ENCODE data around the gene C19orf38.

Gene C19orf38

DNA sequence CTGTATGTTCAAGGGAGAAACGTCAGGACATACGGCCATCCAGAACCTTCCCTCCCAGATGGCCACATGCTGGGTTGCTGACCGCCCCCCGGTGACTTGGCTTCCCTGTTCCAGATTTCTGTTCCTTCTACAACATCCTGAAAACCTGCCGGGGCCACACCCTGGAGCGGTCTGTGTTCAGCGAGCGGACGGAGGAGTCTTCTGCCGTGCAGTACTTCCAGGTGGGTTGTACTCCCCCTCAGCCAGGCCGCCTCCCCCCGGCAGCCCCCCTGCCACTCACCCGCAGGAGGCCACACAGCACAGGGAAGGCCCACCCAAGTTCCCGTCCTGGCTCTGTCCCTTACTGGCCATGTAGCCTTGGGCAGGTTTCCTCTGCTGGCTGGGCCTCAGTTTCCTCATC, 59.7 kb downstream of the C19orf38 start:
- WGBS (ENCODE audit: insufficient coverage): 95% methylated on average over 11 of the region's 14 CpGs
- no peak for DNase-seq
- Histone ChIP-seq H3K36me3 (ENCODE audit: control insufficient read depth in 4 of 4, insufficient read depth in 4 of 4, low read length in 3 of 4) (peaks cover 0 to 42% (median 28%) of the 10 kb centered on the region in 4 experiments), H3K4me3 (ENCODE audit: control insufficient read depth in 1 of 7, extremely low read depth in 1 of 7, insufficient read depth in 4 of 7, low read depth in 2 of 7, low read length in 6 of 7) (no peak overlapping the region), H3K9me3 (ENCODE audit: control extremely low read depth in 1 of 5, control insufficient read depth in 4 of 5, insufficient read depth in 2 of 5, low read depth in 1 of 5, low read length in 4 of 5) (peaks cover 0 to 3% (median 1%) of the 10 kb centered on the region in 5 experiments), H3K27ac (ENCODE audit: insufficient read depth in 1 of 2, low read depth in 1 of 2, low read length in 2 of 2, poor library complexity in 1 of 2, severe bottlenecking in 2 of 2) (no peak overlapping the region), H3K27me3 (replicated peaks in 2 of 5; ENCODE audit: control insufficient read depth in 4 of 5, insufficient read depth in 5 of 5, low read length in 4 of 5) (no peaks in the 10 kb centered on the region), H3K4me1 (ENCODE audit: control extremely low read depth in 1 of 4, control insufficient read depth in 4 of 4, insufficient read depth in 4 of 4, low read length in 3 of 4) (no peaks in the 10 kb centered on the region)
- POLR2A ChIA-PET: no interaction called here
- CTCF ChIA-PET: no interaction called here

DNA sequence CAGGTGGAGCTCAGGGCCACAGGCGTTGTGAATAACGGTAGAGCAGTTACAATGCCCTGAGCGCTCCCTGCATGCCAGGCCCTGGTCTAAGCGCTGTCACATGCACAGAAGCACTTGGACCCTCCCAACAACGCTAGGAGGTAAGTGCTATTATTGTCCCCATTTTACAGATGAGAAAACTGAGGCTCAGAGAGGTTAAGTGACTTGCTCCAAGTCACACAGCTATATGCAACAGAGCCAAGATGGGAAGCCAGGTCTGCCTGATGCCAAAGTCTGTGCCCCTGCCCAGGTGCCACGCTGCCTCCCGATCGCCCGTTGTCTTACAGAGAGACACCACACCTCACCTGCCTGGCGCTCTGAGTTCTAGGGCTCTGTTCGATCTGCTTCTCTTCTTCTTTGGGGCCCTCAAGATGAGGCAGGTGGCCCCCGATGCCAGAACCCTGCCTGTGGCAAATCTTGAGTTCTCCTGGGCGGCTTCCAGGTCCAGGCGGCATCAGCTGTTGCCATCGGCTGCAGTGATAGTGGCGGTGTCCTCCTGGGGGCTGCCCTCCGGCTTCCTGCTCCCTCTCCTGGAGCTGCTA, 60.3 kb downstream of the C19orf38 start:
- POLR2A ChIA-PET: no interaction called here
- Histone ChIP-seq H3K36me3 (ENCODE audit: control insufficient read depth in 4 of 4, insufficient read depth in 4 of 4, low read length in 3 of 4) (peaks cover 0 to 43% (median 28%) of the 10 kb centered on the region in 4 experiments), H3K4me1 (ENCODE audit: control extremely low read depth in 1 of 4, control insufficient read depth in 4 of 4, insufficient read depth in 4 of 4, low read length in 3 of 4) (no peaks in the 10 kb centered on the region), H3K27me3 (replicated peaks in 2 of 5; ENCODE audit: control insufficient read depth in 4 of 5, insufficient read depth in 5 of 5, low read length in 4 of 5) (no peaks in the 10 kb centered on the region), H3K9me3 (ENCODE audit: control extremely low read depth in 1 of 5, control insufficient read depth in 4 of 5, insufficient read depth in 2 of 5, low read depth in 1 of 5, low read length in 4 of 5) (no peaks in the 10 kb centered on the region), H3K4me3 (ENCODE audit: control insufficient read depth in 1 of 7, extremely low read depth in 1 of 7, insufficient read depth in 4 of 7, low read depth in 2 of 7, low read length in 6 of 7) (no peak overlapping the region), H3K27ac (ENCODE audit: insufficient read depth in 1 of 2, low read depth in 1 of 2, low read length in 2 of 2, poor library complexity in 1 of 2, severe bottlenecking in 2 of 2) (no peak overlapping the region)
- CTCF ChIA-PET: no interaction called here
- DNase-seq: no peak
- WGBS (ENCODE audit: insufficient coverage): 99% methylated on average over 17 of the region's 17 CpGs

DNA sequence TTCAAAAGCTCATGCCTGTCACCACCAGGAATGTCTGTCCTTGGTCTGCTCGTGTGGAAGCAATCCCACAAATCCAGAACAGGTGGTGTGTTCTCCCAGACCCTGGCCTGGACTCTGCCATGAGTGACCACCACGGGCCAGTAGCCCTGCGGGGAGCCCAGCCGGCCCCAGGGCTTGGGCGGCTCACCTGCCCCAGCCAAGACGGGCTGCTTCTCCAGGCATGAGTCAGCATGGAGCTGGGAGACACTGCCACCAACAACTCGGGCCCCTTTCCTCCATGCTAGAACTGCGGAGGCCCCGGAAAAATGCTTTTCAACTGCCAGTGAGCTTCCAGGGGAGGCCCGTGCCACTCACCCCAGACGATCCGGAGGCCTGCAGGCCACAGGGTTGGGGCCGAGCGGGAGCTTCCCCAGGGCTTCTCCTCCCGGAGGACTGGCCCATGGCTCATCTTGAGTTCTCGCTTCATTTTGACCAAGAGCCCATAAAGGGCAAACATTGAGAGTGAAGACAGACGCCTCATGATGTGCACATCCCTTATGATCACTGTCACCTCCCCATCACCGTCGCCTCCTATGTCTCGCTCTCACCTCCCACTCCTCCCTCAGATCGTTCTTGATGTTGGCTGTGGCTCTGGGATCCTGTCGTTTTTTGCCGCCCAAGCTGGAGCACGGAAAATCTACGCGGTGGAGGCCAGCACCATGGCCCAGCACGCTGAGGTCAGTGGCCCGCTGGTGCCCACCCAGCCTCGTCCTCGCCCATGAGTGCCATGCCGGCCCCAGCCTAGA, 63.6 kb downstream of the C19orf38 start:
- Histone ChIP-seq H3K9me3 (ENCODE audit: control extremely low read depth in 1 of 5, control insufficient read depth in 4 of 5, insufficient read depth in 2 of 5, low read depth in 1 of 5, low read length in 4 of 5) (no peaks in the 10 kb centered on the region), H3K4me1 (ENCODE audit: control extremely low read depth in 1 of 4, control insufficient read depth in 4 of 4, insufficient read depth in 4 of 4, low read length in 3 of 4) (no peaks in the 10 kb centered on the region), H3K27ac (ENCODE audit: insufficient read depth in 1 of 2, low read depth in 1 of 2, low read length in 2 of 2, poor library complexity in 1 of 2, severe bottlenecking in 2 of 2) (no peak overlapping the region), H3K27me3 (replicated peaks in 2 of 5; ENCODE audit: control insufficient read depth in 4 of 5, insufficient read depth in 5 of 5, low read length in 4 of 5) (no peaks in the 10 kb centered on the region), H3K36me3 (ENCODE audit: control insufficient read depth in 4 of 4, insufficient read depth in 4 of 4, low read length in 3 of 4) (peaks cover 7 to 70% (median 42%) of the 10 kb centered on the region in 4 experiments), H3K4me3 (ENCODE audit: control insufficient read depth in 1 of 7, extremely low read depth in 1 of 7, insufficient read depth in 4 of 7, low read depth in 2 of 7, low read length in 6 of 7) (no peak overlapping the region)
- DNase-seq: no peak
- CTCF ChIA-PET: interaction anchor here (1.0 kb wide), 1 partner anchor 30 kb away, joined by 3 read pairs; no protein-coding TSS in a partner anchor
- 99% methylated on average over 30 of the region's 31 CpGs for WGBS (ENCODE audit: insufficient coverage)
- POLR2A ChIA-PET: no interaction called here

DNA sequence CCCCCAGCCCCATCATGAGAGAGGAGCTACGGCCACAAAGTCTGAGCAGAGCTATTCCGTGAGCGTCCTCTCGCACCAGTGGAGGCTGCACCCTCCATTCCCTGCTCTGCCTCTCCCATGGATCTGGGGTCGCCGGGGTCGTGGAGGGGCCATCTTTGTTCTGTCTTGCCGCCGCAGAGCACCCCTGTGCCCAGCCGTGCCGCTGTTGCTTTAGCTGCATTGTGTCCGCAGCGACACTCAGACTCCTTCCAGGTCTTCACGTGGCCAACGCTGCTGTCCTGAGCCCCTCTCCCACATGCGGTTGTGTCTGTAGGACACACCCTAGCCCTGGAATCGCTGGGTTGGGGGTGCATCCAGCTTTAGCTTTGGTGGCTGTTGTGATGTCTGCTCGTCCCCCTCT, 64.4 kb downstream of the C19orf38 start:
- Histone ChIP-seq H3K36me3 (ENCODE audit: control insufficient read depth in 4 of 4, insufficient read depth in 4 of 4, low read length in 3 of 4) (peaks cover 8 to 69% (median 39%) of the 10 kb centered on the region in 4 experiments), H3K4me3 (ENCODE audit: control insufficient read depth in 1 of 7, extremely low read depth in 1 of 7, insufficient read depth in 4 of 7, low read depth in 2 of 7, low read length in 6 of 7) (no peak overlapping the region), H3K27me3 (replicated peaks in 2 of 5; ENCODE audit: control insufficient read depth in 4 of 5, insufficient read depth in 5 of 5, low read length in 4 of 5) (no peaks in the 10 kb centered on the region), H3K4me1 (ENCODE audit: control extremely low read depth in 1 of 4, control insufficient read depth in 4 of 4, insufficient read depth in 4 of 4, low read length in 3 of 4) (no peaks in the 10 kb centered on the region), H3K9me3 (ENCODE audit: control extremely low read depth in 1 of 5, control insufficient read depth in 4 of 5, insufficient read depth in 2 of 5, low read depth in 1 of 5, low read length in 4 of 5) (no peaks in the 10 kb centered on the region), H3K27ac (ENCODE audit: insufficient read depth in 1 of 2, low read depth in 1 of 2, low read length in 2 of 2, poor library complexity in 1 of 2, severe bottlenecking in 2 of 2) (no peak overlapping the region)
- CTCF ChIA-PET: interaction anchor here (0.9 to 1.4 kb wide), 3 partner anchors 12 to 29 kb away, joined by 3 to 5 read pairs (median 3); no protein-coding TSS in a partner anchor
- no peak for DNase-seq
- WGBS (ENCODE audit: insufficient coverage): 97% methylated on average over 18 of the region's 18 CpGs
- POLR2A ChIA-PET: no interaction called here

- Histone ChIP-seq H3K27me3 (replicated peaks in 2 of 5; ENCODE audit: control insufficient read depth in 4 of 5, insufficient read depth in 5 of 5, low read length in 4 of 5) (no peaks in the 10 kb centered on the region), H3K9me3 (ENCODE audit: control extremely low read depth in 1 of 5, control insufficient read depth in 4 of 5, insufficient read depth in 2 of 5, low read depth in 1 of 5, low read length in 4 of 5) (no peaks in the 10 kb centered on the region), H3K4me1 (ENCODE audit: control extremely low read depth in 1 of 4, control insufficient read depth in 4 of 4, insufficient read depth in 4 of 4, low read length in 3 of 4) (no peaks in the 10 kb centered on the region), H3K36me3 (ENCODE audit: control insufficient read depth in 4 of 4, insufficient read depth in 4 of 4, low read length in 3 of 4) (peaks cover 8 to 61% (median 34%) of the 10 kb centered on the region in 4 experiments), H3K4me3 (ENCODE audit: control insufficient read depth in 1 of 7, extremely low read depth in 1 of 7, insufficient read depth in 4 of 7, low read depth in 2 of 7, low read length in 6 of 7) (no peak overlapping the region), H3K27ac (ENCODE audit: insufficient read depth in 1 of 2, low read depth in 1 of 2, low read length in 2 of 2, poor library complexity in 1 of 2, severe bottlenecking in 2 of 2) (no peak overlapping the region)
- no peak for DNase-seq
- WGBS (ENCODE audit: insufficient coverage): 96% methylated on average over 24 of the region's 24 CpGs
- POLR2A ChIA-PET: interaction anchor here (1.1 kb wide), 1 partner anchor 78 kb away, joined by 3 read pairs; the partner anchor contains the start of gene TMED1
- CTCF ChIA-PET: interaction anchor here (1.4 kb wide), 1 partner anchor 14 kb away, joined by 5 read pairs; no protein-coding TSS in a partner anchor
Measured at GRCh38 chr19:10913716-10914340, 65.6 kb downstream of the C19orf38 start.

GRCh38 chr19:10915130-10916091, 67.2 kb downstream of the C19orf38 start:
- Histone ChIP-seq H3K4me3 (ENCODE audit: control insufficient read depth in 1 of 7, extremely low read depth in 1 of 7, insufficient read depth in 4 of 7, low read depth in 2 of 7, low read length in 6 of 7) (no peak overlapping the region), H3K9me3 (ENCODE audit: control extremely low read depth in 1 of 5, control insufficient read depth in 4 of 5, insufficient read depth in 2 of 5, low read depth in 1 of 5, low read length in 4 of 5) (no peaks in the 10 kb centered on the region), H3K36me3 (ENCODE audit: control insufficient read depth in 4 of 4, insufficient read depth in 4 of 4, low read length in 3 of 4) (peaks cover 8 to 67% (median 39%) of the 10 kb centered on the region in 4 experiments), H3K27me3 (replicated peaks in 2 of 5; ENCODE audit: control insufficient read depth in 4 of 5, insufficient read depth in 5 of 5, low read length in 4 of 5) (no peaks in the 10 kb centered on the region), H3K4me1 (ENCODE audit: control extremely low read depth in 1 of 4, control insufficient read depth in 4 of 4, insufficient read depth in 4 of 4, low read length in 3 of 4) (no peaks in the 10 kb centered on the region), H3K27ac (ENCODE audit: insufficient read depth in 1 of 2, low read depth in 1 of 2, low read length in 2 of 2, poor library complexity in 1 of 2, severe bottlenecking in 2 of 2) (no peak overlapping the region)
- 95% methylated on average over 16 of the region's 19 CpGs for WGBS (ENCODE audit: insufficient coverage)
- ChIA-PET POLR2A (interaction anchor here (1.1 kb wide), 1 partner anchor 80 kb away, joined by 3 read pairs; the partner anchor contains the start of gene TMED1), CTCF (interaction anchor here (0.9 kb wide), 1 partner anchor 21 kb away, joined by 5 read pairs; no protein-coding TSS in a partner anchor)
- DNase-seq: no peak
